HEK293 (cell line): ENCODE measurements around the gene VASN.

ENCODE experiments used
- BCL11A ChIP-seq: fragments of 450-650 bp; formaldehyde crosslinking; IDR thresholded peaks from 2 replicates; pipeline ENCODE4 v1.5.1; 2016; ENCODE audit warnings: low read depth, missing biosample characterization, missing genetic modification characterization
- GLI4 ChIP-seq: fragments of 450-650 bp; formaldehyde crosslinking; IDR thresholded peaks from 2 replicates; pipeline ENCODE4 v1.5.1; 2016; ENCODE audit warnings: missing biosample characterization, missing genetic modification characterization
- GLIS1 ChIP-seq: fragments of 450-650 bp; formaldehyde crosslinking; IDR thresholded peaks from 2 replicates; pipeline ENCODE4 v1.5.1; 2016; ENCODE audit warnings: missing biosample characterization, missing genetic modification characterization
- HIC1 ChIP-seq: fragments of 450-650 bp; formaldehyde crosslinking; IDR thresholded peaks from 2 replicates; pipeline ENCODE4 v1.5.1; 2016; ENCODE audit warnings: missing biosample characterization, missing genetic modification characterization
- KLF7 ChIP-seq: fragments of 450-650 bp; formaldehyde crosslinking; IDR thresholded peaks from 2 replicates; pipeline ENCODE4 v1.5.1; 2016; ENCODE audit warnings: missing biosample characterization, missing genetic modification characterization, borderline replicate concordance
- REPIN1 ChIP-seq: fragments of 450-650 bp; formaldehyde crosslinking; IDR thresholded peaks from 2 replicates; pipeline ENCODE4 v1.5.1; 2017; ENCODE audit warnings: missing biosample characterization, missing genetic modification characterization, low read depth
- SCRT1 ChIP-seq: fragments of 450-650 bp; formaldehyde crosslinking; IDR thresholded peaks from 2 replicates; pipeline ENCODE4 v1.5.1; 2016; ENCODE audit warnings: missing biosample characterization, missing genetic modification characterization, borderline replicate concordance
- SETDB1 ChIP-seq: IDR thresholded peaks from one replicate; pipeline ENCODE4 v1.6.1; 2017; ENCODE audit warnings: mild to moderate bottlenecking, low read length, moderate library complexity, mixed read lengths; ENCODE audit not compliant: insufficient read length
- SP7 ChIP-seq: fragments of 450-650 bp; formaldehyde crosslinking; IDR thresholded peaks from 2 replicates; pipeline ENCODE4 v1.5.1; 2016; ENCODE audit warnings: missing biosample characterization, missing genetic modification characterization
- ZBTB1 ChIP-seq: fragments of 450-650 bp; formaldehyde crosslinking; IDR thresholded peaks from 2 replicates; pipeline ENCODE4 v1.5.1; 2016; ENCODE audit warnings: missing biosample characterization, missing genetic modification characterization
- ZFP37 ChIP-seq: fragments of 450-650 bp; formaldehyde crosslinking; IDR thresholded peaks from 2 replicates; pipeline ENCODE4 v1.5.1; 2016; ENCODE audit warnings: missing biosample characterization, missing genetic modification characterization
- ZFP41 ChIP-seq: fragments of 450-650 bp; formaldehyde crosslinking; IDR thresholded peaks from 2 replicates; pipeline ENCODE4 v1.5.1; 2016; ENCODE audit warnings: missing biosample characterization, missing genetic modification characterization, borderline replicate concordance
- ZNF112 ChIP-seq: fragments of 450-650 bp; formaldehyde crosslinking; IDR thresholded peaks from 2 replicates; pipeline ENCODE4 v1.5.0; 2017; ENCODE audit warnings: missing biosample characterization, missing genetic modification characterization
- ZNF140 ChIP-seq: fragments of 450-650 bp; formaldehyde crosslinking; IDR thresholded peaks from 2 replicates; pipeline ENCODE4 v1.5.1; 2016; ENCODE audit warnings: missing biosample characterization, missing genetic modification characterization
- ZNF146 ChIP-seq: fragments of 450-650 bp; formaldehyde crosslinking; IDR thresholded peaks from 2 replicates; pipeline ENCODE4 v1.5.1; 2016; ENCODE audit warnings: missing biosample characterization, missing genetic modification characterization
- ZNF148 ChIP-seq: fragments of 450-650 bp; formaldehyde crosslinking; IDR thresholded peaks from 2 replicates; pipeline ENCODE4 v1.5.0; 2017; ENCODE audit warnings: missing biosample characterization, missing genetic modification characterization, borderline replicate concordance
- ZNF157 ChIP-seq: fragments of 450-650 bp; formaldehyde crosslinking; IDR thresholded peaks from 2 replicates; pipeline ENCODE4 v1.5.1; 2016; ENCODE audit warnings: missing biosample characterization, missing genetic modification characterization
- ZNF16 ChIP-seq: fragments of 450-650 bp; formaldehyde crosslinking; IDR thresholded peaks from 2 replicates; pipeline ENCODE4 v1.5.1; 2016; ENCODE audit warnings: low read depth, missing biosample characterization, missing genetic modification characterization
- ZNF19 ChIP-seq: fragments of 450-650 bp; formaldehyde crosslinking; IDR thresholded peaks from 2 replicates; pipeline ENCODE4; 2016; ENCODE audit warnings: missing biosample characterization, missing genetic modification characterization, low read depth
- ZNF24 ChIP-seq: fragments of 450-650 bp; formaldehyde crosslinking; IDR thresholded peaks from 2 replicates; pipeline ENCODE4 v1.5.1; 2016; ENCODE audit warnings: missing biosample characterization, missing genetic modification characterization
- ZNF26 ChIP-seq: fragments of 450-650 bp; formaldehyde crosslinking; IDR thresholded peaks from 2 replicates; pipeline ENCODE4 v1.5.1; 2016; ENCODE audit warnings: missing biosample characterization, missing genetic modification characterization
- ZNF311 ChIP-seq: fragments of 450-650 bp; formaldehyde crosslinking; IDR thresholded peaks from 2 replicates; pipeline ENCODE4 v1.5.1; 2017; ENCODE audit warnings: missing biosample characterization, missing genetic modification characterization, borderline replicate concordance
- ZNF37A ChIP-seq: fragments of 450-650 bp; IDR thresholded peaks from 2 replicates; pipeline ENCODE4 v1.5.1; 2018; ENCODE audit warnings: missing biosample characterization, missing genetic modification characterization
- ZNF416 ChIP-seq: fragments of 450-650 bp; formaldehyde crosslinking; IDR thresholded peaks from 2 replicates; pipeline ENCODE4 v1.5.1; 2016; ENCODE audit warnings: missing biosample characterization, missing genetic modification characterization
- ZNF473 ChIP-seq: fragments of 450-650 bp; formaldehyde crosslinking; IDR thresholded peaks from 2 replicates; pipeline ENCODE4 v1.5.1; 2017; ENCODE audit warnings: missing biosample characterization, missing genetic modification characterization
- ZNF501 ChIP-seq: fragments of 450-650 bp; formaldehyde crosslinking; IDR thresholded peaks from 2 replicates; pipeline ENCODE4 v1.5.1; 2016; ENCODE audit warnings: missing biosample characterization, missing genetic modification characterization
- ZNF510 ChIP-seq: fragments of 450-650 bp; formaldehyde crosslinking; IDR thresholded peaks from 2 replicates; pipeline ENCODE4 v1.5.1; 2018; ENCODE audit warnings: mild to moderate bottlenecking, missing genetic modification characterization, missing biosample characterization; ENCODE audit not compliant: insufficient replicate concordance
- ZNF561 ChIP-seq: fragments of 450-650 bp; IDR thresholded peaks from 2 replicates; pipeline ENCODE4 v1.5.1; 2018; ENCODE audit warnings: missing biosample characterization, missing genetic modification characterization, borderline replicate concordance
- ZNF645 ChIP-seq: fragments of 450-650 bp; formaldehyde crosslinking; IDR thresholded peaks from 2 replicates; pipeline ENCODE4; 2016; ENCODE audit warnings: missing biosample characterization, missing genetic modification characterization
- ZNF701 ChIP-seq: fragments of 450-650 bp; formaldehyde crosslinking; IDR thresholded peaks from 2 replicates; pipeline ENCODE4 v1.5.1; 2016; ENCODE audit warnings: missing biosample characterization, missing genetic modification characterization
- ZNF76 ChIP-seq: fragments of 450-650 bp; formaldehyde crosslinking; IDR thresholded peaks from 2 replicates; pipeline ENCODE4; 2016; ENCODE audit warnings: low read depth, missing biosample characterization, missing genetic modification characterization, borderline replicate concordance
- ZNF768 ChIP-seq: fragments of 450-650 bp; formaldehyde crosslinking; IDR thresholded peaks from 2 replicates; pipeline ENCODE4 v1.5.1; 2018; ENCODE audit warnings: missing biosample characterization, mild to moderate bottlenecking, missing genetic modification characterization
- ZNF785 ChIP-seq: fragments of 450-650 bp; formaldehyde crosslinking; IDR thresholded peaks from 2 replicates; pipeline ENCODE4 v1.5.1; 2016; ENCODE audit warnings: missing biosample characterization, missing genetic modification characterization
- ZNF837 ChIP-seq: fragments of 450-650 bp; formaldehyde crosslinking; IDR thresholded peaks from 2 replicates; pipeline ENCODE4 v1.5.1; 2016; ENCODE audit warnings: missing biosample characterization, missing genetic modification characterization
- ZNF843 ChIP-seq: fragments of 450-650 bp; formaldehyde crosslinking; IDR thresholded peaks from 2 replicates; pipeline ENCODE4 v1.5.1; 2016; ENCODE audit warnings: missing biosample characterization, missing genetic modification characterization
- ZSCAN23 ChIP-seq: fragments of 450-650 bp; formaldehyde crosslinking; IDR thresholded peaks from 2 replicates; pipeline ENCODE4 v1.5.1; 2016; ENCODE audit warnings: missing biosample characterization, missing genetic modification characterization

Gene VASN

GRCh38 chr16:4425378-4426020, 53.9 kb downstream of the VASN start, which contains the start of gene DNAJA3 (continued):
- TF ChIP-seq ZNF473 (tag by site-specific recombination) (no peak), ZFP41 (tag by site-specific recombination) (no peak), ZNF501 (tag by site-specific recombination) (no peak), SETDB1 (no peak), ZNF16 (no peak), ZNF148 (no peak), ZNF837 (tag by site-specific recombination) (no peak), ZBTB1 (tag by site-specific recombination) (peak; percentile 69; the same call in 1 of the 2 replicates), ZFP37 (tag by site-specific recombination) (no peak; the same call in 1 of the 2 replicates), REPIN1 (tag by site-specific recombination) (no peak), ZNF24 (tag by site-specific recombination) (peak; percentile 80), ZNF140 (tag by site-specific recombination) (no peak), BCL11A (tag by site-specific recombination) (no peak), ZNF112 (tag by site-specific recombination) (no peak), ZNF311 (tag by site-specific recombination) (no peak), SCRT1 (tag by site-specific recombination) (no peak), ZSCAN23 (tag by site-specific recombination) (no peak), ZNF26 (tag by site-specific recombination) (no peak), ZNF843 (tag by site-specific recombination) (peak; percentile 29; the same call in 1 of the 2 replicates), GLIS1 (tag by site-specific recombination) (no peak), ZNF510 (no peak), ZNF76 (peak; percentile 99), ZNF416 (tag by site-specific recombination) (no peak), ZNF146 (no peak), ZNF785 (tag by site-specific recombination) (no peak), ZNF768 (tag by site-specific recombination) (no peak), GLI4 (tag by site-specific recombination) (no peak), ZNF37A (tag by site-specific recombination) (no peak), HIC1 (no peak), SP7 (tag by site-specific recombination) (peak; percentile 47), ZNF561 (tag by site-specific recombination) (0 out of 2 replicates have a peak, but pooled peaks have one; percentile 44), ZNF157 (tag by site-specific recombination) (peak; percentile 7; the same call in 1 of the 2 replicates), ZNF19 (tag by site-specific recombination) (no peak), ZNF701 (tag by site-specific recombination) (no peak), ZNF645 (tag by site-specific recombination) (no peak; the same call in 1 of the 2 replicates), KLF7 (no peak)
